NCI-H146 treated with DMSO at 0.1 percent for 48 hours (cell line): Measurements from ENCODE around the gene CNOT6L.
"Not testable (repeated sequence)": the region's sequence is repeated elsewhere in the genome, so short reads cannot be mapped to it uniquely, and the experiment has no call there.

ENCODE experiments used
- DNase-seq: peaks from one replicate; lab custom pipeline; 2025; ENCODE audit not compliant: unreplicated experiment; lab: John Stamatoyannopoulos, UW

Gene CNOT6L

GRCh38 chr4:77818602-77819403 lies at the start of gene CNOT6L:
Gene CNOT6L (minus strand): TSS chr4:77819368. CDS start chr4:77819308, 60 bp downstream.
- DNase-seq, result peak; percentile 67

DNA sequence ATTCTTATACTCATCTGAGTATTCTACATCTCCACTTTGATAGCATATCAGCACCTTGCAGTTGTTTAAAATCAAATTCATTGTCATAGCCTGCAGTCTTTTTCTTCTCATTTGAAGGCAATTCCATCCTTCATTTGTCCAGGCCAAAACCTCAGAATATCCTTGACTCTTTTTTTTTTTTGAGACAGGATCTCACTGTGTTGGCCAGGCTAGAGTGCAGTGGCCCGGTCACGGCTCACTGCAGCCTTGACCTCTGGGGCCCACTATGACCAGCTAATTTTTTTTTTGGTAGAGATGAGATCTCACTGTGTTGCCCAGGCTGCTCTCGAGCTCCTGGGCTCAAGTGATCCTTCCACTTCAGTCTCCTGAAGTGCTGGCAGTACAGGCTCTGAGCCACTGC lies 46.1 kb upstream of the CNOT6L start:
- DNase-seq, result no peak

- DNase-seq, result not testable (repeated sequence)
Measured at GRCh38 chr4:77863341-77863740, 44.2 kb upstream of the CNOT6L start.

DNA sequence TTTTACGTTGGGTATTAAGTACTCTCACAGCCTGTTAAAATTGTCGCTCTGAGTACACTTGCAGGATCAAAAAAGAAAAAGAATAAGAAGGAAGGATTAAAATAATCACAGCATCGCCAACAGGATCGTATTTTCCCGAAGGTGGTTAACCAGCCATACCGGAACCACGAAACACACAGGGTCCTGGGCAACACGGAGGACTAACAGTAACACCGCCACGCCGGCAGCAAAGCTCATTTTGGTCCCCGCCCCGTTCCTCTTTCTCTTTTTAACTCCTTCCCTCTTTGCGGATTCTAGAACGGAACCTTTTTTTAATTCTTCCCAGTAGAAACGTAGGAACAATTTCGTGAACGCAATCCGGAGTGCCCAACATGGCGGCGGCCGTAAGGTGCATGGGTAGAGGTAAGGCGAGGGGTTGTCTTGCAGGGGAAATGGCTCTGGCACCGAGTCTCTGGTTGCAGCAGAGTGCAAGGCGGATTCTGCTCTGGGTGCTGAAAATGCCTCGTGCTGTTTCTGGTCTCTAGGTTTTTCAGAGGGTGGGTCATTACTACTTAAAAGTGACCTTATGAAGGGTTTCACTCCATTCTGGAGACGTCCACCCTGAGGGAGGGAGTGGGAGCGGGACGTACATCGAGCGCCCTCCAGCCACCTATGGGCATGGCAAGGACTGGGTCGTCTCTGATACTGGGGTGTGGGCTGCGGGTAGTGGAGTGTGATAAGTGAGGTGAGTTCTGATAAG lies 43.5 kb upstream of the CNOT6L start, which contains the start of gene MRPL1:
Gene MRPL1, plus strand, starts transcription at position 353 of the 739 bp plus-strand sequence. Its CDS starts 19 bp downstream, at position 372.
- peak; percentile 96 for DNase-seq

DNA sequence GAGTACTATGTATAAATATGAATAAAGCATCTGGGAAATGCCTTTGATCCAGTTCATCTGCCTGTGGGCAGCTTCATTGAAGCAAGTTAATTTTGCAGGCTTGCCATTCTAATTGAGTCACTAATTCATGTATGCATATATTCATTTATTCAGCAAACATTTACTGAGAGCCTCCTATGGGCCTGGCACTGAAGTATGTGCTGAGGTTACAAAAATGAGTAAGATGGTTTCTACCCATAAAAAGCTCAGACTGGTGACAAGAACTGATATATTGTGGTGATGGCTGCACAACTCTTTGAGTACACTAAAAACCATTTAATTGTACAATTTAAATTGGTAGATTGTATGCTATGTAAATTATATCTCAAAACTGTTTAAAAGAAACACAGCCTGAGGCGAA lies 42.3 kb upstream of the CNOT6L start:
- no peak for DNase-seq

DNA sequence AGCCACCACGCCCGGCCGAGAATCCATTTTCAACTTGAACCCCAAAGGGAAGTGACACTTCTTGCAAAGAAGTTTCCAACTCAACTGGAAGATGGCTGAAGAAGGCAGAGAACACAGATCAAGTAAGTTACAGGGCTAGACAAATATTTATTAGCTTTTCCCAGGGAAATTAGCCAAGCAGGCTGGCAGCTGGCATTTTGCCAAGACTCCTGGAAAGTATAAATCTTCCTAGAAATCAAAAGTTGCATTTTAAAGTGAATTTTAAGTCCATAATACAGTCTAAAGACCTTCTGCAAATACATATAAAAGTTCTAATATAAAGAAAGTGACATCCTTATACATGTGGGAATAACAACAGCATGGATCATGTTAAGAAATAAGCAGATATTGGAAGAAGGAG lies 40.1 kb upstream of the CNOT6L start:
- DNase-seq, result no peak

DNA sequence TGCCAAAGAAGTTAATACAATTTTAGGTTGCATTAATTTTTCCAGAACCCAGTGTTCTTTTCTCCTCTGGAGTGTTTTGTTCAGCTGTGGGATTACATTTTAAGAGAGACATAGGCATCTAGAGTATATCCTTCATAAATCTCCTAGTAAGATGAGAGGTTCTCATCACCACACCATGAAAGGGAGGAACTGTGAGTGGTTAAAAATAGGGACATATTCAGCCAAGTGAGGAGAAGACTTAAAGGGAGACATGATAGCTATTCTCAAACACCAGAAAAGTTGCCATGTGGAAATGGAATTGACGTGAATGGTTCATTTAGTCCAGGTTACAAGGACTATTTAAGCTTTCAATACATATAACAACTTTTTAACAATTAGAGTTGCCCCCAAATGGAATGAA lies 37.0 kb upstream of the CNOT6L start:
- no peak for DNase-seq

DNA sequence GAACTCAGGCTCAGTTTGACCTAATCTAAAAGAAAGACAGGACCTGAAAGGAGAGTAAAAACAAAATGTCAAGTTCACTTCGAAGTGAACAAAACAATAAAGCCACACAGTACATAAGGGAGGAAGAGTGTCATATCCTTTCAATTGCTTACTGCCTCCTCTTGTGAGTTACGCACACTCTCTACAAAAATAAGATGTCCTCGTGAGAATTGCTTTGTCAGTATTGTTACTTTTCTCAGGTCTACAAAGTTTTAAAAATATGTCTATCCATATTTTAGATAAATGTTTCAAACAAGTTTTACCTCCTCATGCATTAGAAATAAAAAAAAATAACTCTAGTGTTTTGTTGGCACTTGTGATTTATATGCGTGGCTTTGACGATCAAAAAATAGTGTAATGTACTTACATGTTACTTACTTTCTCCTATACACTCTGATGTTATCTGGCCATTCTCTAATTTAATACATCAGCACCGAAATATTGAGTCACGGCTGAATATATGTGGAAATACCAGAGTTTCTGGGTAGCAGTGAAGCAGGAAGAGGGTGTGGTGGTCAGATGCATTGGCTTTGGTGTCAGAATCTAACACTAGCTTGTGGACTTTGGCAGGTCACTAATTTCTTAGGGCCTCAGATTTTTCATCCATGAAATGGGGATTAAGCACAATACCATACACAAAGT lies 35.4 kb upstream of the CNOT6L start:
- DNase-seq, result no peak

DNA sequence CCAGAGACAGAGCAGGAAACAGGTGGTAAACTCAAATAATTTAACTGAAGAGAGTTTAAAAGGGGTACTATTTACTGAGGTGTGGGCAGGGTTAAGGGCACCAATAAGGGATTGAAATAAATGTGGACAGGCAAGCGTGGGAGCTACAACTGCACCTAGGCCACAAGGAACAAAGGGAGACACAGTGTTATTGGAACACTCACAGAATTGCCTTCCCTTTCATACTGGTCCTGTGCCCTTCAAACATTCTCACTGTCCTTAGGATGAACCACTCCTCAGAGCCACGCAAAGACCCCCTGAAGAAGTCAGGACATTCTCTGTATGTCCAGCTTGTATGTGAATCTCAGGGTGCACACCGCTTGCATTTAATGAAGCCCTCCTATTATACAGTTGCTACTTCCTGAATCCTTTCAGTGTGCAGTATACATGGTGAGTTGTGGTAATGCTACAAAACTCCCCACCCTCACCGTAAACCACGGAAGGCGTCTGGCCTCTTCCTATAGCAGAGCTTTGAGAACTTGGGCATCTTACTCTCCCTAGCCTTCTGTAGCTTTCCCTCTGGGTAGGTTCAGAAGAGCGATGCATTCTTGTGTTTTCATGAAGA lies 33.8 kb upstream of the CNOT6L start:
- DNase-seq, result no peak

DNA sequence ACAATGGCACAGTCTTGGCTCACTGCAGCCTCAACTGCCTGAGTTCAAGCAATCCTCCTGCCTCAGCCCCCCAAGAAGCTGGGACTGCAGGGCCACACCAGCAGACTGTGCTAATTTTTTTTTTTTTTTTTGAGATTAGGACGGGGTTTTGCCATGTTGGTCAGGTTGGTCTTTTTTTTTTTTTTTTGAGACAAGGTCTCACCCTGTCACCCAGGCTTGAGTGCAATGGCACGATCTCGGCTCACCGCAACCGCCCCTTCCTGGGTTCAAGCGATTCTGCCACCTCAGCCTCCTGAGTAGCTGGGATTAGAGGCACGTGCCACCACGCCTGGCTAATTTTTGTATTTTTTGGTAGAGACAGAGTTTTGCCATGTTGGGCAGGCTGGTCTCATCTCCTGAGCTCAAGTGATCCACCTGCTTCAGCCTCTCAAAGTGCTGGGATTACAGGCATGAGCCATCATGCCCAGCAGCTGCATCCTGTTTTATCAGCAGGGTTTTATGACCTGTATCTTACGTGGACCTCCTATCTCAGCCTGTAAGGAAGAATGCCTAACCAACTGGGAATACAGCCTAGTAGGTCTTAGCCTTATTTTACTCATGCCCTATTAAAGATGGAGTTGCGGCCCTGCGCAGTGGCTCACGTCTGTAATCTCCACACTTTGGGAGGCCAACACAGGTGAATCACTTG lies 30.3 kb upstream of the CNOT6L start:
- peak; percentile 70 for DNase-seq

GRCh38 chr4:77848508-77848907 lies 29.3 kb upstream of the CNOT6L start:
- no peak for DNase-seq

DNA sequence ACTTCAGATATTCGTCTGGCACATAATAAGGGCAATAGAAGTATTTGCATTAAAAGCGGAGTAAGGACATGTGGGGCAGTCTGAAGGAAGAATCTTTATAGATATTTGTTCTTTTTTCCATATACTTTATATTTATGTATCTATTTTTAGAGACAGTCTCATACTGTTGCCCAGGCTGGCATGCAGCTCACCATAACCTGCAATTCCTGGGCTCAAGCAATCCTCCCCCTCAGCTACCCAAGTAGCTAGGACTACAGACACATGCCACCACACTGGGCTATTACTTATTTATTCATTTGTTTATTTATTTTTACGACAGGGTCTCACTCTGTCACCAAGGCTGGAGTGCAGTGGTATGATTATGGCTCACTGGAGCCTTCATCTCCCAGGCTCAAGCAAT lies 26.8 kb upstream of the CNOT6L start:
- DNase-seq, result no peak

DNA sequence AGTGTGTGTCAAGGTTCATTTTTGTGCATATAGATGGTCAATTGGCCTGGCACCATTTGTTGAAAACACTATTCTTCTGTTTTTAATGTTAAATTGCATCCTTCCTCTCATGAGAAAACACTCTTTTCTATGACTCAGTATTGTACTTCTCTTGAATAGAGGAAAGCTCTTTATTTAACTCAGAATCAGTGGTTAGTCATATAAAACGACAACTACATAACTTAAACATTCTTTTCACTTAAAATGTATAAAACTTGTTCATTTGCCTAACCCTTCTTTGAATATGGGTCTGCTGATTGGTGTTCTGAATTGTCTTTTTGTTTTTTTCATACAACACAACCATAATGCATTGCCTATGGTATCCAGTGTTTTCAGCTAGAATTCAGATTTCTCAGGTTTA lies 26.2 kb upstream of the CNOT6L start:
- no peak for DNase-seq

- DNase-seq, result no peak
Measured at GRCh38 chr4:77844363-77844762, 25.2 kb upstream of the CNOT6L start.

GRCh38 chr4:77843628-77844027 lies 24.5 kb upstream of the CNOT6L start:
- no peak for DNase-seq

GRCh38 chr4:77834403-77834802 lies 15.2 kb upstream of the CNOT6L start:
- DNase-seq, result no peak

DNA sequence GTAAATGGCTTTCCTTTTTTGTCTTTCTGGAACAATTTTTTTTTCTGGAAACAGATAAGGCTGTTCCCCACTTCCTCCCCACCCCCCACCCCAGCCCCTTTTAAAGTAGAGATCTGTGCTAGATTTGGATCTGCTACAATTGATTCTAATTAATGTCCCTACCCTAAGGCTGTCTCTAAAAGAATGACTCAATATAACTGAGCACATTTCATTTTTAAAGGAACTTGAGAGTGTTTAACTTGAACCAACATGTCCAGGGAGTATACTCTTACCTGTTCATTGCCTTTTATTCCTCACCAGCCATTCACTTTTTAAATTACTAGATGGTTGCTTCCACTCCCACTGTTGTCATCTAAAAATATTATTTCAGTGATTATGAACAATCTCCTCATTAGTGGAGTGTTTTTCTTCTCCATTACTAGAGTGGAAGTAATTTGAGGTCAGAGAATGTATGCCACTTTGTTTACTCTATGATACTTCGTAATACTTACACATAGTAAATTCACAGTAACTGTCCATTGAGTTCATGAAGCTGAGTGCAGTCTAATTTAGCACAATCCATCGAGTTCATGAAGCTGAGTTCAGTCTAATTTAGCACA lies 14.1 kb upstream of the CNOT6L start:
- DNase-seq, result no peak

DNA sequence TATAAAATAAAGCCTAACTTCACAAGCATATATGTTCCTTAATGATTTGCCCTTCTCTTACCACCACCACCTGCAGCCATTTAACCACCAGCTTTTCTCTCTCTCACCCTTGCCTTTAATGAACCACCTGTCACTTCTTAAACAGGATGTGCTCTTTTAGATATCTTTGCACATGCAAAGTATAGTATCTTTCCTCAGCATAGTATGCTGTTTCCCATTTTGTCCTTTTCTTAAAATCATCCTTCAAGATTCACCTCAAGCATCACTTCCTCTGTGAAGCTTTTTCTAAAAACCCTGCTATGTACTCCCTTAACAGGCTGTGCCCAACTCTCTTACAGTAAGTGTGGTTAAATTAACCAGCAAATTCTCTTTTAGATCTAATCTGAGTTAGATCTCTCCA lies 8.2 kb upstream of the CNOT6L start:
- no peak for DNase-seq

DNA sequence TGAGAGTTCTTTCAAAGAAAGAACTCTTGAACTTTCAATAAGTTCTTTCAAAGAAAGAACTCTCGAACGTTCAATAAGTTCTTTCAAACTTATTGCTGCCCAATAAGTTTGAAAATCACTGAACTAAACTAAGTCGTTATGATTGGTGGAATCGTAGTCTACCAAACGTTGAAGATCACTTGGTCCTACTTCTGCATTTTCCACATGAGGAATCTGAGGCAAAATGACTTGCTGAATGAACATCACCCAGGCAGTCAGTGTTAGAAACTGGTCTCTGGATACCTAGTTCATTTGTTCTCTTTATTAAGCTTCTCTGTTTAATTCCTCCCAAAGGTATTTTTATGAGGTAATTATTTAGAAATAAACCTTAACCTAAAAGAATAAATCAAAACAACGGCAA lies 7.1 kb upstream of the CNOT6L start:
- no peak for DNase-seq

DNA sequence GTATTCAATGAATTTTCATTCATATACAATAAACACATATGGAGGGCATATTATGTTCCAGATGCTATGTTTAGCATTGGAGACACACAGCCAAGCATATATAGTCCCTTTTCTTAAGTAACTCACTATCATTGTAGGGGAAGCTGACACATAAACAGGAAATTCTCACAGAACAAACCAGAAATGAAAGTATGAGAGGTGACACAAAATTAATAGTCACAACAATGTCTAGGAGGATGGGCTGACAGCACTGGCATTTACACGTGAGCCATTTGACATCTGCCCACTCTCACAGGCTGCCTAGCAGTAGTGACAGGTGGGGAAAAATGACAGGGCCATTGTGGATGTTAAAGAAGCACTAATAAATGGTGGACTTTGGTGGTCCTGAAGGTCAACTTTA lies 2.6 kb upstream of the CNOT6L start:
- no peak for DNase-seq
